PC-9 (cell line): Measurements from ENCODE around the gene TLR1. TPM values are rescaled to one million over a fixed set of nuclear protein-coding genes. Genes with fewer than 3 reads are reported as not detected.

Experiments
- BruUV-seq: library from RNA; stranded (reverse); fragments of 400-500 nt; replicated peaks from 2 replicates; lab custom pipeline; 2021; lab: Mats Ljungman, UMichigan
- CTCF ChIA-PET: fragments of 300-600 bp; sonication (Branson Sonifier 250); formaldehyde crosslinking; loops from one replicate; lab custom pipeline; 2022; ENCODE audit warnings: antibody characterized with exemption; lab: Charles Lee
- POLR2A ChIA-PET: fragments of 300-600 bp; sonication (Branson Sonifier 250); formaldehyde crosslinking; loops from one replicate; lab custom pipeline; 2022; ENCODE audit warnings: antibody characterized with exemption; ENCODE audit not compliant: unreplicated experiment; lab: Charles Lee
- DNase-seq, 2 experiments: peaks; one replicate each; pipeline versions ENCODE4 v3.0.0 to v3.0.0-alpha.2; 2015 to 2022; ENCODE audit warnings: mixed read lengths in 1 of 2
- H2AFZ ChIP-seq: fragments of 200-600 bp; sonication (generic); 2 replicates; pipeline ENCODE4 v1.8.1; 2017; ENCODE audit warnings: antibody characterized with exemption
- H3F3A ChIP-seq: fragments of 200-600 bp; sonication (generic); 2 replicates; pipeline ENCODE4 v1.8.1; 2017; ENCODE audit warnings: antibody characterized with exemption, mild to moderate bottlenecking, low read depth; ENCODE audit not compliant: insufficient read depth
- H3K27ac ChIP-seq: fragments of 200-600 bp; sonication (generic); 2 replicates; pipeline ENCODE4 v1.6.1; 2016; ENCODE audit warnings: mixed run types
- H3K27me3 ChIP-seq: fragments of 200-600 bp; sonication (generic); 2 replicates; pipeline ENCODE4 v1.6.1; 2016; ENCODE audit warnings: low read depth, mixed run types; ENCODE audit not compliant: insufficient read depth
- H3K36me3 ChIP-seq: fragments of 200-600 bp; sonication (generic); 2 replicates; pipeline ENCODE4 v1.6.1; 2016; ENCODE audit warnings: low read depth, mixed run types
- H3K4me1 ChIP-seq: fragments of 200-600 bp; sonication (generic); replicated peaks from 2 replicates; pipeline ENCODE4 v1.6.1; 2016; ENCODE audit warnings: mixed run types; ENCODE audit not compliant: insufficient read depth
- H3K4me2 ChIP-seq: fragments of 200-600 bp; sonication (generic); 2 replicates; pipeline ENCODE4 v1.6.1; 2017; ENCODE audit warnings: mixed run types
- H3K4me3 ChIP-seq: fragments of 200-600 bp; sonication (generic); 2 replicates; pipeline ENCODE4 v1.6.1; 2016; ENCODE audit warnings: mixed run types
- H3K79me2 ChIP-seq: fragments of 200-600 bp; sonication (generic); 2 replicates; pipeline ENCODE4 v1.6.1; 2017; ENCODE audit warnings: low read depth, mixed run types
- H3K9me2 ChIP-seq: fragments of 200-600 bp; sonication (generic); 2 replicates; pipeline ENCODE4 v1.8.1; 2017; ENCODE audit warnings: mild to moderate bottlenecking; ENCODE audit not compliant: insufficient read depth
- H3K9me3 ChIP-seq: fragments of 200-600 bp; sonication (generic); 2 replicates; pipeline ENCODE4 v1.8.1; 2016; ENCODE audit warnings: low read depth; ENCODE audit not compliant: insufficient read depth
- H4K20me1 ChIP-seq: fragments of 200-600 bp; sonication (generic); 2 replicates; pipeline ENCODE4 v1.8.1; 2017; ENCODE audit not compliant: insufficient read depth
- EZH2 ChIP-seq: fragments of 200-600 bp; sonication (generic); IDR thresholded peaks from 2 replicates; pipeline ENCODE4 v1.8.0; 2017; ENCODE audit warnings: antibody characterized with exemption, low read depth
- intact Hi-C: fragments of 100-400 bp; cut with micrococcal nuclease; formaldehyde crosslinking; loops from one replicate; pipeline ENCODE4 v1.10.0; 2022; ENCODE audit not compliant: unreplicated experiment
- total RNA-seq: library from RNA; stranded (reverse); gene quantifications from 2 replicates; pipeline ENCODE4 v1.2.3, GENCODE V29; 2021
- TF ChIP-seq, protein P1 (sequence below): fragments of 200-600 bp; sonication (generic); conservative IDR thresholded peaks from 2 replicates; pipeline ENCODE4 v1.6.1; 2017; ENCODE audit warnings: mixed run types, antibody characterized with exemption, mild to moderate bottlenecking, moderate library complexity

The TLR1 gene
- total RNA-seq, 1 experiment from 2014 or later, result 3.9 TPM

- Histone ChIP-seq H3K4me2 (peak overlapping the region; percentile 55), H3K79me2 (no peaks in the 10 kb centered on the region), H3K9me3 (no peaks in the 10 kb centered on the region; the same call in 1 of the 2 replicates), H3K4me3 (no peak overlapping the region), H3K27me3 (no peaks in the 10 kb centered on the region), H4K20me1 (no peaks in the 10 kb centered on the region), H3F3A (peaks cover 15% of the 10 kb centered on the region), H3K27ac (peak overlapping the region; percentile 87), H3K36me3 (no peaks in the 10 kb centered on the region), H3K4me1 (peaks cover 33% of the 10 kb centered on the region), H2AFZ (no peak overlapping the region), H3K9me2 (no peaks in the 10 kb centered on the region)
- ChIA-PET CTCF (interaction anchor here (1.4 to 1.8 kb wide), 2 partner anchors 36 to 60 kb away, joined by 4 read pairs; partner anchors contain the start of gene TLR10), POLR2A (interaction anchor here (0.6 kb wide), 1 partner anchor 937 kb away, joined by 9 read pairs; no protein-coding TSS in a partner anchor)
- peak; percentile 73 to 87 for DNase-seq
- BruUV-seq, result no TSS peak
- TF ChIP-seq EZH2, result no peak
- TF ChIP-seq, protein P1, sequence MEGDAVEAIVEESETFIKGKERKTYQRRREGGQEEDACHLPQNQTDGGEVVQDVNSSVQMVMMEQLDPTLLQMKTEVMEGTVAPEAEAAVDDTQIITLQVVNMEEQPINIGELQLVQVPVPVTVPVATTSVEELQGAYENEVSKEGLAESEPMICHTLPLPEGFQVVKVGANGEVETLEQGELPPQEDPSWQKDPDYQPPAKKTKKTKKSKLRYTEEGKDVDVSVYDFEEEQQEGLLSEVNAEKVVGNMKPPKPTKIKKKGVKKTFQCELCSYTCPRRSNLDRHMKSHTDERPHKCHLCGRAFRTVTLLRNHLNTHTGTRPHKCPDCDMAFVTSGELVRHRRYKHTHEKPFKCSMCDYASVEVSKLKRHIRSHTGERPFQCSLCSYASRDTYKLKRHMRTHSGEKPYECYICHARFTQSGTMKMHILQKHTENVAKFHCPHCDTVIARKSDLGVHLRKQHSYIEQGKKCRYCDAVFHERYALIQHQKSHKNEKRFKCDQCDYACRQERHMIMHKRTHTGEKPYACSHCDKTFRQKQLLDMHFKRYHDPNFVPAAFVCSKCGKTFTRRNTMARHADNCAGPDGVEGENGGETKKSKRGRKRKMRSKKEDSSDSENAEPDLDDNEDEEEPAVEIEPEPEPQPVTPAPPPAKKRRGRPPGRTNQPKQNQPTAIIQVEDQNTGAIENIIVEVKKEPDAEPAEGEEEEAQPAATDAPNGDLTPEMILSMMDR, result no peak
- intact Hi-C loops, result no loop called here
Observed at GRCh38 chr4:38818441-38818976, 13.9 kb upstream of the TLR1 start.

- H2AFZ ChIP-seq, result no peak overlapping the region
- ChIA-PET POLR2A (no interaction called here), CTCF (no interaction called here)
- no peak overlapping the region for H3K4me3 ChIP-seq
- peaks cover 15% of the 10 kb centered on the region for H3F3A ChIP-seq
- no peak for TF ChIP-seq EZH2
- TF ChIP-seq, protein P1, result no peak
- intact Hi-C loops, result no loop called here
- H3K4me2 ChIP-seq, result no peak overlapping the region
- H3K27ac ChIP-seq, result no peak overlapping the region
- no peaks in the 10 kb centered on the region for H3K79me2 ChIP-seq
- DNase-seq, result no peak
- no peaks in the 10 kb centered on the region for H4K20me1 ChIP-seq
- no peaks in the 10 kb centered on the region for H3K36me3 ChIP-seq
- no TSS peak for BruUV-seq
- no peaks in the 10 kb centered on the region for H3K27me3 ChIP-seq
- H3K9me3 ChIP-seq, result no peaks in the 10 kb centered on the region; the same call in 1 of the 2 replicates
- H3K9me2 ChIP-seq, result no peaks in the 10 kb centered on the region
- peaks cover 33% of the 10 kb centered on the region for H3K4me1 ChIP-seq
Observed at GRCh38 chr4:38815885-38816782, 11.5 kb upstream of the TLR1 start.

GRCh38 chr4:38814386-38814785, 9.8 kb upstream of the TLR1 start:
- ChIA-PET CTCF (interaction anchor here (0.6 kb wide), 1 partner anchor 46 kb away, joined by 3 read pairs; no protein-coding TSS in a partner anchor), POLR2A (no interaction called here)
- Histone ChIP-seq H3K4me1 (peaks cover 17% of the 10 kb centered on the region), H3K9me2 (no peaks in the 10 kb centered on the region), H3K9me3 (no peaks in the 10 kb centered on the region; the same call in 1 of the 2 replicates), H3K4me2 (no peak overlapping the region), H2AFZ (no peak overlapping the region), H3K27ac (no peak overlapping the region), H4K20me1 (no peaks in the 10 kb centered on the region), H3K79me2 (no peaks in the 10 kb centered on the region), H3K36me3 (no peaks in the 10 kb centered on the region), H3K27me3 (no peaks in the 10 kb centered on the region), H3F3A (peaks cover 10% of the 10 kb centered on the region), H3K4me3 (no peak overlapping the region)
- DNase-seq, result no peak
- no peak for TF ChIP-seq EZH2
- TF ChIP-seq, protein P1, result no peak
- intact Hi-C loops, result no loop called here
- no TSS peak for BruUV-seq
